NT2/D1 (cell line): ENCODE measurements around the gene TBX4.

Experiments used
- SUZ12 ChIP-seq: IDR thresholded peaks from 2 replicates; pipeline ENCODE4 v1.6.1; 2011; ENCODE audit not compliant: insufficient read length, insufficient read depth; ENCODE audit errors: extremely low read depth
- YY1 ChIP-seq: IDR thresholded peaks from 2 replicates; pipeline ENCODE4 v1.6.1; 2011; ENCODE audit not compliant: insufficient read length, insufficient read depth

- no peak for TF ChIP-seq YY1
- TF ChIP-seq SUZ12 = no peak
These were observed 8.1 kb upstream of the TBX4 start for GRCh38 chr17:61444075-61444474.
